DND-41 (cell line): ENCODE measurements around the gene CCDC201.

Experiments used
- ATAC-seq: fragments of 200-7000 bp; cut with Tn5 transposase; 3 replicates; pipeline ENCODE4 v1.9.1; 2021; ENCODE audit warnings: low read depth; ENCODE audit not compliant: insufficient read depth
- DNase-seq: peaks from one replicate; pipeline ENCODE4 v3.0.0-alpha.2; 2020
- H2AFZ ChIP-seq: 2 replicates; pipeline ENCODE4 v1.6.0; 2012; ENCODE audit warnings: low read depth, low read length
- H3K27ac ChIP-seq: 2 replicates; pipeline ENCODE4 v1.5.1; 2012; ENCODE audit warnings: low read length, inconsistent platforms
- H3K27me3 ChIP-seq: fragments of 200-600 bp; sonication (generic); 2 replicates; pipeline ENCODE4 v1.6.0; 2012; ENCODE audit warnings: low read length, mild to moderate bottlenecking, inconsistent platforms; ENCODE audit not compliant: insufficient read depth, poor library complexity
- H3K36me3 ChIP-seq: 2 replicates; pipeline ENCODE4 v1.5.1; 2012; ENCODE audit warnings: low read length, inconsistent platforms; ENCODE audit not compliant: insufficient read depth
- H3K4me1 ChIP-seq: 2 replicates; pipeline ENCODE4 v1.5.1; 2012; ENCODE audit warnings: mild to moderate bottlenecking, low read length; ENCODE audit not compliant: insufficient read depth
- H3K4me2 ChIP-seq: 2 replicates; pipeline ENCODE4 v1.6.0; 2012; ENCODE audit warnings: mild to moderate bottlenecking, moderate library complexity, low read length, inconsistent platforms; ENCODE audit not compliant: insufficient read depth
- H3K4me3 ChIP-seq, 2 experiments: fragments of 200-600 bp in 1 of 2; shearing (Covaris generic) in 1 of 2; 2 replicates each; pipeline ENCODE4 v1.5.1; 2012 to 2016; ENCODE audit warnings: inconsistent platforms in 2 of 2, low read length in 2 of 2, mild to moderate bottlenecking in 2 of 2, low read depth in 1 of 2, moderate library complexity in 1 of 2
- H3K79me2 ChIP-seq: 2 replicates; pipeline ENCODE4 v1.6.0; 2012; ENCODE audit warnings: low read length, inconsistent platforms; ENCODE audit not compliant: insufficient read depth
- H3K9ac ChIP-seq: 2 replicates; pipeline ENCODE4 v1.6.0; 2012; ENCODE audit warnings: low read depth, mild to moderate bottlenecking, inconsistent platforms, low read length, moderate library complexity
- H3K9me3 ChIP-seq: 2 replicates; pipeline ENCODE4 v1.5.1; 2012; ENCODE audit warnings: low read length, moderate library complexity, mild to moderate bottlenecking, inconsistent platforms; ENCODE audit not compliant: insufficient read depth, severe bottlenecking
- H4K20me1 ChIP-seq: 2 replicates; pipeline ENCODE4 v1.6.0; 2012; ENCODE audit warnings: low read length; ENCODE audit not compliant: insufficient read depth
- EZH2 ChIP-seq: IDR thresholded peaks from 3 replicates; pipeline ENCODE4 v1.6.1; 2012; ENCODE audit warnings: borderline replicate concordance, low read depth, mild to moderate bottlenecking, moderate library complexity, low read length, inconsistent platforms; ENCODE audit not compliant: severe bottlenecking
- TF ChIP-seq, protein P1 (sequence below): IDR thresholded peaks from 2 replicates; pipeline ENCODE4 v1.5.1; 2012; ENCODE audit warnings: borderline replicate concordance, low read length, moderate library complexity, mild to moderate bottlenecking; ENCODE audit not compliant: poor library complexity, severe bottlenecking; ENCODE audit errors: extremely low read depth

Gene CCDC201

DNA sequence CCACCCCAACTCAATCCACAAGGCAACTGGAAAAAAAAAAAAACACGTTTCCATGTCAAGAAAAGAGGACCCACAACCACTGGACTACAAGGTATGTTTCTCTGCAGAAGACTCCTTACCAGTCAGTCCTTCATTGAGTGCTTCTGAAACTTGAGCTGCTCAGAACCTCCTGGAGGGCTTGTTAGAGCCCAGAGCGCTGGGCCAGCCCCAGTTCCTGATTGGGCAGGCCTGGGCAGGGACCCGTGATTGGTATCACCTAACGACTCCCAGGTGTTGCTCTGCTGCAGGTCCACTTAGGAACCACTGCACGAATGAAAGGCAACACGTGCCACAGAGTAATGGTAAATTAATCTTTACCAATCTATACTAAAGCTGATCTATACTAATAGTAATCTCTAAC, 473 bp upstream of the CCDC201 start:
- no peaks in the 10 kb centered on the region for H3K9me3 ChIP-seq
- no peak overlapping the region for H3K4me3 ChIP-seq
- no peak for DNase-seq
- ATAC-seq = no peak
- H3K9ac ChIP-seq = no peak overlapping the region
- H4K20me1 ChIP-seq = no peaks in the 10 kb centered on the region
- TF ChIP-seq EZH2 = no peak
- TF ChIP-seq, protein P1, sequence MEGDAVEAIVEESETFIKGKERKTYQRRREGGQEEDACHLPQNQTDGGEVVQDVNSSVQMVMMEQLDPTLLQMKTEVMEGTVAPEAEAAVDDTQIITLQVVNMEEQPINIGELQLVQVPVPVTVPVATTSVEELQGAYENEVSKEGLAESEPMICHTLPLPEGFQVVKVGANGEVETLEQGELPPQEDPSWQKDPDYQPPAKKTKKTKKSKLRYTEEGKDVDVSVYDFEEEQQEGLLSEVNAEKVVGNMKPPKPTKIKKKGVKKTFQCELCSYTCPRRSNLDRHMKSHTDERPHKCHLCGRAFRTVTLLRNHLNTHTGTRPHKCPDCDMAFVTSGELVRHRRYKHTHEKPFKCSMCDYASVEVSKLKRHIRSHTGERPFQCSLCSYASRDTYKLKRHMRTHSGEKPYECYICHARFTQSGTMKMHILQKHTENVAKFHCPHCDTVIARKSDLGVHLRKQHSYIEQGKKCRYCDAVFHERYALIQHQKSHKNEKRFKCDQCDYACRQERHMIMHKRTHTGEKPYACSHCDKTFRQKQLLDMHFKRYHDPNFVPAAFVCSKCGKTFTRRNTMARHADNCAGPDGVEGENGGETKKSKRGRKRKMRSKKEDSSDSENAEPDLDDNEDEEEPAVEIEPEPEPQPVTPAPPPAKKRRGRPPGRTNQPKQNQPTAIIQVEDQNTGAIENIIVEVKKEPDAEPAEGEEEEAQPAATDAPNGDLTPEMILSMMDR = no peak
- no peaks in the 10 kb centered on the region for H3K79me2 ChIP-seq
- no peaks in the 10 kb centered on the region for H3K4me1 ChIP-seq
- no peak overlapping the region for H3K27ac ChIP-seq
- no peak overlapping the region for H3K4me2 ChIP-seq
- no peaks in the 10 kb centered on the region for H3K36me3 ChIP-seq
- no peak overlapping the region for H2AFZ ChIP-seq
- peaks cover 6% of the 10 kb centered on the region for H3K27me3 ChIP-seq

DNA sequence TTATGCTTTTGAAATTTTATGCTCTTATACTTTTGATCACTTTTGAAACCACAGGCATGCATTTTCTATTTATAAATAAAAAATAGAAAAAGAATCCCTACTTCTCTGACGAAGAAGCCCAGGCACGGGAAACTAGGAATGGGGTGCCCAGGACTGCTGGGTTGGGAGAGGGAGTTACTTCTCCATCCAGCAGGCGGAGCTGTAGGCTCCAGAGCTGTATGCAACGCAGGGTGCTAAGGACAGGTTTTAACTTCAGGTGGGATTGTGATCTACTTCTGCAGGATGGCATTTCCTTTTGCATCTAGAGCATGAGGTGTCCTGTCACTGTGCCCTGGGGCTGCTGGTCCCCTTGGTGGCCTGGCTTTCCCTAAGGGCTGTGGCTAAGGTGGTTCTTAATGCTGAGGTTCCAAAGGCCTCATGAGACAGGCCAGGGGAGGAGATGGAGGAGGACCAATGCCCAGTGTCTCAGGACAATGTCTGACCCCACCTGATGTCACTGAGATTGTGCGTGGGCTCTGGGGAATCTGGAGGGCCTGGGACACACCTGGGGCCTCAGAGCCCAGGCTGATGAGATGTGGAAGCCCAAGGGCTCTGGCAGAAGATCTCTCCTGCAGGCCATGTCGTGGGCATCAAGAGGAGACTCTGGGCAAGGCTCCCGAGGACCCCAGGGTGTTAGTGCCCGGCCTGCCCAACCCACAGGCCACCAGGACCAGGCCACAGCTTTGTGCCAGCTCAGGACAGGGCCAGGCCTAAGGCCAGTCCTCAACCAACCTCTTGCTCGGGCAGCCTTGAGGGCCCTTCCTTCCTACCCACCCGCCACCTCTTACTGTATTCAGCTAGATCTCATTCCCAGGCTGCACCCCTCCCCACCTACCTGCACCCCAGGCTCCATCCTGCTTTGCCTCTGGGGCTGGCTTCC, 507 bp downstream of the CCDC201 start:
- no peak overlapping the region for H3K27ac ChIP-seq
- H3K79me2 ChIP-seq = no peaks in the 10 kb centered on the region
- 0 out of 3 replicates have a peak, but pooled peaks have one; percentile 48 for ATAC-seq
- H3K4me1 ChIP-seq = no peaks in the 10 kb centered on the region
- no peak overlapping the region for H3K4me3 ChIP-seq
- no peaks in the 10 kb centered on the region for H4K20me1 ChIP-seq
- H3K9me3 ChIP-seq = no peaks in the 10 kb centered on the region
- H2AFZ ChIP-seq = no peak overlapping the region
- H3K27me3 ChIP-seq = peaks cover 6% of the 10 kb centered on the region
- no peak for TF ChIP-seq EZH2
- TF ChIP-seq, protein P1 = peak; percentile 55
- no peaks in the 10 kb centered on the region for H3K36me3 ChIP-seq
- no peak overlapping the region for H3K9ac ChIP-seq
- H3K4me2 ChIP-seq = no peak overlapping the region
- no peak for DNase-seq

DNA sequence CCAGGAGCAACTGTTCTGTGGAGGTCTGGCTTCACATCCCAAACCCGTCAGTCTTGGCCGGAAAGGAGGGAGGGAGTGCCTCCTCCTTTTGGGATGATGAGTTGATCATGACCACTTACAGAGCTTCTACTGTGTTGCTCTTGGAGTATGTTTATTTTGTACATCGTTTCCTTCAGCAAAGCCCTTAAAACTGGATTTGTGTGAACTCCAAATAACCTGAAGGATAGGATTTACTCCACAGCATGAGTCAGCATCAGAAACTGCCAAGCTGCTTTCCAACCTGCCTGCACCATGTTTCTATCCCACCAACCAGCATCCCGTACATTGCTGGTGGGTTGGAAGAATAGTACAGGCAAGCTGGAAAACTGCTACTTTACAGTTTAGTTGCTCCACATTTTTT, 3.5 kb downstream of the CCDC201 start:
- no peak overlapping the region for H2AFZ ChIP-seq
- H3K27me3 ChIP-seq = peaks cover 6% of the 10 kb centered on the region
- no peak overlapping the region for H3K9ac ChIP-seq
- H3K79me2 ChIP-seq = no peaks in the 10 kb centered on the region
- no peak overlapping the region for H3K4me3 ChIP-seq
- H3K4me1 ChIP-seq = no peaks in the 10 kb centered on the region
- H3K4me2 ChIP-seq = no peak overlapping the region
- no peaks in the 10 kb centered on the region for H3K9me3 ChIP-seq
- H3K27ac ChIP-seq = no peak overlapping the region
- DNase-seq (no peak), ATAC-seq (no peak)
- no peaks in the 10 kb centered on the region for H4K20me1 ChIP-seq
- no peaks in the 10 kb centered on the region for H3K36me3 ChIP-seq
- no peak for TF ChIP-seq EZH2
- TF ChIP-seq, protein P1 = no peak
